ENCODE results near the gene MNT.

The MNT gene

GRCh38 chr17:2336852-2337543 is 63.9 kb downstream of the MNT start, which contains the start of gene SGSM2:
Gene SGSM2, plus strand, starts transcription at chr17:2337501. Its CDS starts 188 bp downstream, at chr17:2337689.
- no peak for TF ChIP-seq CTCF (conservative IDR thresholded peaks at IDR 0.05)
- H3K27ac ChIP-seq, result peak within 1 kb of the TSS; percentile 98

- peak; percentile 45 for TF ChIP-seq CTCF (conservative IDR thresholded peaks at IDR 0.05)
- peak within 1 kb of the TSS; percentile 98 for H3K27ac ChIP-seq
Measured at GRCh38 chr17:2336215-2336851, 64.5 kb downstream of the MNT start, which contains the start of gene TSR1. Gene TSR1, minus strand, starts transcription at chr17:2336457. Its CDS starts 30 bp downstream, at chr17:2336427.

GRCh38 chr17:2335726-2336214 is 65.1 kb downstream of the MNT start:
- TF ChIP-seq CTCF (conservative IDR thresholded peaks at IDR 0.05), result no peak
- H3K27ac ChIP-seq, result peak overlapping the region; percentile 98

Data from VCaP (cell line).